Renal cortex interstitium (tissue), 11 donors: Measurements from ENCODE around the gene CNTN4. TPM values are rescaled to one million over a fixed set of nuclear protein-coding genes. Genes with fewer than 3 reads are reported as not detected.
"Not testable (repeated sequence)": the region's sequence is repeated elsewhere in the genome, so short reads cannot be mapped to it uniquely, and the experiment has no call there.

ENCODE experiments used
- DNase-seq, 11 donors: peaks; one replicate each; pipeline ENCODE4 v3.0.0-alpha.2; 2013; ENCODE audit warnings: low read depth in 9 of 11, low spot score in 4 of 11; ENCODE audit errors: extremely low read depth in 1 of 11
- polyA plus RNA-seq, 3 donors: library from polyadenylated mRNA; unstranded; fragments of 120-200 nt; gene quantifications; one replicate each; pipeline ENCODE4 v1.2.1, GENCODE V29; 2013; ENCODE audit not compliant: insufficient read length in 3 of 3

CNTN4 gene
- polyA plus RNA-seq, 3 donors: 27.6 to 36.4 (median 33.2) TPM

DNA sequence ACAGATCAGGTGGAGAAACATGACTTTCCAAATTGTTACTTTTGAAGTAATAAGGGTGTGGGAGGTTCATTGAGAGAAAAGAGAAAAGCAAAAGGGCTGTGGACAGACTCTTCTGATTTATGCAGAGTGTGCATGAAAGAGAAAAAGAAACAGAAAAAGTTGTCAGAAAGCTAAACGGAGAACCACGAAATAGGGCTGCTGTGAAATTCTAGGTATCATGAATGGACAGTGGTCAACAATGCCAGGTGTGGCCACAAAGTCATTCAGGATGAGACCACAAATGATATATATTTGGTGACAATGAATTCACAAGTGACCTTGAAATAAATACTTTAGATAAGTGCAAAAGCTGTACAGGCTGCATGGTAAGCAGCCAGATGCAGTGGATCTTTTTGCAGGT lies 841.4 kb downstream of the CNTN4 start:
- no peak for DNase-seq

DNA sequence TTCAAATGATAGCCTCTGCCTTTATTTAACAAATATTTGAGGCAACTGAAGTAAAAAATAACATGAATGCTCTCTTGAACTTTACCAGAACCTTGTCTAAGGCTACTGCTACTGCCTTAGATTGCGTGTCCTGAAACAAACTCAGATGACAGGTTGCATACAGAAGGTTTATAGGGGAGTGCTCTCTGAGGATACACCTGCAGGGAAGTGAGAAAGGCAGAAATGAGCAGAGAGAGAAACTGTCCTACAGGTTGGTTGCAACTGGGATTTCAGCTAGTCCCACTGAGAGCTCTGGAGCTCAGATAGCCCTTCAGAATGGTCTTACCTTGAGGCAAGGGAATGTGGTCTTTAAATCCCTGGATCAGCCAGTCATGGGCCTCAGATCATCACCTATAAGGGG lies 846.0 kb downstream of the CNTN4 start:
- DNase-seq: no peak

DNA sequence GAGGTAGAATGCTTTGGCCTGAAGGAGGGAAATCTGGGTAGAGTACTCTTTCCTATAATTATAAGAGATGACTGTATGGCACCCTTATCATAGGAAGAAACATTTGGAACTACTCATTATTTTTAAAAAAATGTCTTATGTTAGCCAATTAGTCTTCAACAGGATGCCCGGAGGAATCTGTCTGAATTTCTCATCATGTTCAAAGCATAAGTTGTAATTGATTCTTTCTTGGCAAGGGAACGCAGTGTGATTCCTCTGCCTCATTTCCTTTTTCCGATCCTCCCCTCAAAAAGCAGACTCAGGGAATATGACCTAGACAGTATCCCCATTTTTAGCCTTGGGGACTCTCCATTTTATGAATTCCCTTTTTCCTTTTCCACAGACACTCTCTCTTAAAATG lies 846.5 kb downstream of the CNTN4 start:
- DNase-seq: no peak

DNA sequence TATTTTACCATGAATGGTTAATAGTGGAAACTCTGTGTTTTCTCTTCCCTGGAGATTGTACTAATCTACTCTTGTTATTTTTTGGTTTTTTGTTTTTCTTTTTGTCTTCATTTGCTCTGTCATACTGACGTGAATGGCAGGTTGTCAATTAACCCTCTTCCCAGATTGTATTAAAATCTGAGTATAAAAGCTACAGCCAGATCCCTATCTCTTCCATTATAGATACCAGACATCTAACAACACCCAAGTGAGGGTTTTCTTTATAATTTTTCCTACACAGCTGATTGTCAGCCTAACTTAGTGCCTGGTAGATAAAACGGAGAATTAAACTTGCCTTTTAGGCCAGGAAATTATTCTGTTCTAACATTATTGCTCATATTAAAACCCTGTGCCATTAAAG lies 848.9 kb downstream of the CNTN4 start:
- no peak for DNase-seq

DNA sequence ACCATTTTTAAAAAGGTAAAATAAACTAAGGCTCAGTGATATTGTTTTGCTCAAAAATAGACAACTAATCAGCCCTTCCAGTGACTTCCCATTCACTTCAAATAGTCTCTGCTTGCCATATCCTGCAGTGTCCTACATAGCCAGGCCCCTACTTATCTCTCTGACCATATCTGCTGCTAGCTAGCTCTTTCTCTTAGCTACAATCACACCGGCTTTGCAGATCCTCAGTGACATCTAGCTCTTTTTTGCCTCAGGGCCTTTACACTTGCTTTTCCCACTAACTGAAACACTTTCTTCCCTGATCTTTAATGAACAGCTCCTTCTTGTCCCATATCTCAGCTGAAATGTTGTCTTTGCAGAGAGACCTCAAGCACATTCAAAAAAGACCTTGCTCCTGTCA lies 850.2 kb downstream of the CNTN4 start:
- no peak for DNase-seq

DNA sequence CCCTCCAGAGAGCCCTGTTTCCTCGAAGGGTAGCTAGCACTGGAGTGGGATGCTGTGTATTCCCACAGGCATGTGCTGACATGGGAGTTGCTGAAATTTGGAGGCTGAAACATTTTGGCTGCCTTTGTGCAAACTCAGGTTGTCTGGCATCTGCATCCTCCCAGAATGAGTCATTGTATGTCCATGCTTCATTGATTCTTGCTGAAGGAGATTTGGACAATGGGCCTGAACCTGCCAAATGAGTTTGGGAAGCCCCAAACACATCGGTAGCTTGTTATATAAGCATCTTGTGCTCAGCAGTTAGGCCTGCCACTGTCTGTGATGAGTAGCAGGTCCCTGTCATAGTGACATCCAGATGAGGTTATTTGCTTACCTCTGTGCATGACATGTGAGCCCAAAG lies 851.5 kb downstream of the CNTN4 start:
- no peak for DNase-seq

DNA sequence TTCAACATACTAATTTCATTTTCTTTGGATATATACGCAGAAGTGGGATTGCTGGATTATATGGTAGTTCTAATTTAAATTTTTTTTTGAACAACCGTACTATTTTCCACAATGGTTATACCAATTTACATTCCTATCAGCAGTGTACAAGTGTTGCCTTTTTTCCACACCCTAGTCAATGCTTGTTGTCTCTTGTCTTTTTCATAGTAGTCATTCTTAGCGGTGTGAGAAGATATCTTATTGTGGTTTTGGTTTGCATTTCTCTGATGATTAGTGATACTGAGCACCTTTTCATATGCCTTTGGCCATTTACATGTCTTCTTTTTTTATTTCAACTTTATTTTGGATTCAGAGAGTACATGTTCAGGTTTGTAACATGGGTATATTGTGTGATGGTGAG lies 858.4 kb downstream of the CNTN4 start:
- no peak for DNase-seq

DNA sequence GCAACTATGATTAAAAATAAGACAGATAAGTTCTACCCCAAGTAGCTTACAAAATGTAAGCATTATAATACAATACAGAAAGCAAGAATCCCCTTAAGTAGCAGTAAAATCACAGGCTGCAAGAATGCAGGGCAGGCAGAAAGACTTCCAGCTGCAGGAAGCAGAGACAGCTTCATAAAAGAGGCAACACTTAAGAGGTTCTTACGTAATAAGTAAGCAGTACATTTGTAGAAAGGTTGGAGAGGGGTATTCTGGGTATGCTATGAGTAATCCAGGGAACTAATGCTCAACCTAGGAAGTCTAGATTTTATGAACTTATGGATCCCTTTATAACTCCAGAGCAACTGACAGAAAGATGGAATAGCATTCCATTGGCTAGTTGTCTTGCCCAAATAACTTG lies 859.9 kb downstream of the CNTN4 start:
- peak in 3 of 11 donors; percentile 4 to 12 (median 9) for DNase-seq

DNA sequence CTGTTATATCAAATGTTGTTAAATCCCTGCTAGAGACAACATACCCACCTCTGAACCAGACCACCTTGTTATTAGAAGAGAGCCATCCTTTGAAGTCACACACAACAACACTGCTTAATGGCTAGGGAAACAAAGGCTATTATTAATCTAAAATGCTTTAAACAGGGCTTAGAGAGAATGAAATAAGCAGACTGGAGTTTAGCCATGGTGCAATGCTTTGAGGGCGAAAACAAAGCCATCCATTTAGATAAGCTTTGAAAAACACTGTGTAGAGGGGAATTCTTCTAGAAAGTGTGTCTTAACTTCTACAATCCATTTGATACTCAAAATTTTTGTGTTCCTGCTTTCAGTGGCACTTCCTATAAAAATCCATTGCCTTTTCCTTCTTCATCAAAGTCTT lies 862.9 kb downstream of the CNTN4 start:
- no peak for DNase-seq

DNA sequence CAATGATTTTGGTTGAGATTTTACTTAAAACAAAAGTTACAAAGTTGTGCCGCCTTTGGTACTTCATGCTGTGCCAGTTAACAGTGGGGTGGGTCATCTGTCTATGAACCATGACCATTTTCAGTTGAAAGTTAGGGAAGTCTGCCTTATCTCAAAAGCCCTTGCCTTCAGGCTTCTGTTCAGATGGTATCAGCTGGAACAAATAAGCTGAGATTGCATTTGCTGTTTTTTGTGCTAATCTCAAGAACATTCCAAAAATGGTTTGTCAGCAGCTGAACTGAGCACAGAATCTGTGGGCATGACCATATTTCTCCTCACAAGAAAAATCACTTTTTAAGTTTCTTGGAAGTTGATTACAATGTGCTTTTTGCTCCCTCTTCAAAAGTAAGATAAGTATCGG lies 869.2 kb downstream of the CNTN4 start:
- DNase-seq: no peak

DNA sequence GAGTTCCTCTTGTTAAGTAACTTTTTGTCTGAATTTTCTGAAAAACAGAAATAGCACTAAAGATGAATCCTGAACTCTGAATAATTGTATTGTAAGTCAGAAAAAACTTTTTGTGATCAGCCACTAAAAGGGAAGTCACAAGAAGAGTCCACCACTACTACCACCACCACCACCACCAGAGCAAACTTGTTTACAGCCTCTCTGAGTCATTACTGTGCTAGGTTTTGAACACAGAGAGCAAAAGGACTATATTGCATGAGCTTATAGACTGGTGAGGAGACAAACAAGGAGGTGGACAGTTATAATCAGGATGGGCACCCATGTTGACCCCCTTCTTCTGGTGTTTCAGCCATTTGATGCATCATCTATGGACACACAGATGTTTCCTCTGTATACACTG lies 869.8 kb downstream of the CNTN4 start:
- DNase-seq: no peak

DNA sequence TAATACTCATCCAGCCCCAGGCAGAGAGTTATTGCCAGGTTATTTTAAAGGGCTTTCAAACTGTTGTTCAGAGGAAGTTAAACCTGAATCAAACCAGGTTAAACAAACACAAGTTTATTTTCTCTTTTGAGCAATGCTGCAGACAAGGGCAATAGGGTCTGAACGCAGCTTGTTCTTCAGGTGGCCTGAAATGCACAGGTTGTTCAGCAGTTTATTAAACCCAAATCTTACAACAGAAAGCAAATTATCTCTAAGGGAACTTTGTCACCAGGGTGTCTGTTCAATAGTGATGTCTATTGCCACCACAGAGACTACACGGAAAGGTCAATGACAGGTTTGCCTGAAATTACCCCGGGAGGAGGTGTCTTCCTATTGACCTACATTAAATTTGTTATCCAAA lies 877.5 kb downstream of the CNTN4 start:
- DNase-seq: no peak

DNA sequence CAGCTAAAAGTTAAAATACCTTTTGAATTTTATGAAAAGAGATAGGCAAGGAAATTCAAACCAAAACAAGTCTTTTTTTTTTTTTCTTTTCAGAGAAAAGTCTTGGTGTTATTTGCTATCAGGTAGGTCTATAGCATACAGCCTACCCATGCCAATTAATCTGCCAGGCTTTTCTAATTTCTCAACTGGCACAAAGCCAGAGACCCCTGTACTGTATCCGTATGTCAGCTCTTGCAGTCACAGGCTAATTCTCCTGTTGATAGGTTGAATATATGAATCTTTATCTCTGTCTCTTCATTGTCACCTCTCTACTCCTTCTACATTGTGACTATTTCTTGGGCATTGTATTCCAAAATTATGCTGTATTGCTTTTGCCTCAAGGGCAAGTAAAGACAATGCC lies 878.1 kb downstream of the CNTN4 start:
- DNase-seq: no peak

DNA sequence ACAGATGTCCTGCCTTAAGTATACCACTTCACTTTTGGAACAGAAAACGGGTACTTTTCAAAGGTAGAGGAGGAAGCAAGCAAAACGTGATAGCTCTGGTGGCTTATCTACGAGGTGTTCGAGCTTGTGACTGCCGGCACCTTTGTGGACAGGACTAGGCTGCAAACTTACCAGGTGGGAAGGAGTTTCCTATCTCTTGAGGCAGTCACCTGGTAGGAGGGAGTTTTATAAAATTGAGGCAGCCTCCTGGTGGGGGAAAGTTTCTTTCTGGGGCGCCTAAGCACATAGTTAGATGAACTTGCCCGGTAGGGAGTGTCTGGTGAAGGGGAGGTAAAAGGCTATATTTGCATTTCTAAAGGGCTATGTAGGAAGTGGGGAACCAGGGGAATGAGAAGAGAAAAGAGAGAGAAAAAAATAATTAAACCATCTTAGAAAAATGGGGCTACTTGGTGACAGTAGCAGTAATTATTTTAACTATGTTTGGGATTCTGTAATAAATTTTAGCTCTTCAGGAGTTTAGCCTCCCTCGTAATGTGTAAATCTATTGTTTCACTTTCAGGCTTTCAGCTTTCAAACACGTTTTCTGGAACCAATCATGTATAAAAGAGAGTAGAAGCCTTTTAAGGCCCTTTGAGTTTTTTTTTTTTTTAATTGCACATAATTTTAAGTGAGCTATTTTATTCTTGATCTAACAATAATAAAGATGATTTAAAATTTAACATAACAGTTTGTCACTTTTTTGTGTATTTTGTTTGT lies 880.5 kb downstream of the CNTN4 start:
- no peak for DNase-seq

DNA sequence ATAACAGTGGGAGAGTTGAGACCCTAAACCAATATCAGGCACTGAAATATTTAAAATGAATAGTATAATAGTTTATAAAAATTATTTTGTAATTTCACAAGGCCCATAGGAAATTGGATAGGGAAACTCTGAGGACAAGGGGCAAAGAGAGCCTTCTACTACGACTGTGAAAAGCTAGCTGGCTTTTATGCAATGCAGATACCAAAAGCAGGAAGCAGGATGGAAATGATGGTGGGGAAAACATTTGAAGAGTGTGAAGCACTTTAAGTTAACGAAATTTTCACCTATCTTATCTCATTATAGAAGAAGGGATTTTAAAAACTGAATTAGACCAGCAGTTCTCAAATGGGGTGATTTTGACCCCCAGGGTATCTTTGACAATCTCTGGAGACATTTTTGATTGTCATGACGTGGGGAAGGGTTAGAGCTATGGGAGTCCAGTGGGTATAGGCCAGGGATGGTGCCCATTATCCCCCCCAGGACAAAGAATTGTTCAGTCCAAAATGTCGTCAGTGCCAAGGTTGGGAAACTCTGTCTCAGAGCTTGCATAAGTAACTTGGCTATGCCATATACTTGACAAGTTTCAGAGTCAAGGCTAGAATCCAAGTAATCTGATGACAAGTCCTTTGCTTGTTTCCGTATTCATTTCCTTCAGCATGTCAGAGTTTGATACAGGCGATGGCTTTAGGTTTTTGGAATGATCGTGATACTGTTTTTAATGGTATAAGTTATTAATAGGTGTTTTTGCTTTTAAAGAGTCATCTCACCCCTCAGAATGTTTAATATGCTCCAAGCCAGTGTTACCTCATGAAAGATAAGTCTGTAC lies 885.6 kb downstream of the CNTN4 start:
- DNase-seq: no peak

DNA sequence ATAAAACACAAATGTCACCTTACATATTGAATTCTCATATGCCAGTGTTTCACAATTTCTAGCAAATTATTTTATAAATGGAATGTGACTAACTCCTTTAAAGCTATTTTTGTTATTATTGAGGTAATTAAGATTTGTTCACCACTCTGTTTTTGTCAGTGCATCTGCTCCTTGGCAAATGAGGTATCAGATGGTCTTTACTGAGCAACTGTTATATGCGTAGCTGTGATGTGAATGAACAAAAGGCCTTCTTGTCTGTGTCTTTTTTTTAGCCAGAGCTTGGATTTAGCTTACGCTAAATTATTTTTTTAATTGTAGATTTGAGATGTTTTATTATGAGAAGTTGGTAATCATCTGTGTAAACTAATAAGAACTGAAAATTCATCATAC lies 886.2 kb downstream of the CNTN4 start:
- no peak for DNase-seq

DNA sequence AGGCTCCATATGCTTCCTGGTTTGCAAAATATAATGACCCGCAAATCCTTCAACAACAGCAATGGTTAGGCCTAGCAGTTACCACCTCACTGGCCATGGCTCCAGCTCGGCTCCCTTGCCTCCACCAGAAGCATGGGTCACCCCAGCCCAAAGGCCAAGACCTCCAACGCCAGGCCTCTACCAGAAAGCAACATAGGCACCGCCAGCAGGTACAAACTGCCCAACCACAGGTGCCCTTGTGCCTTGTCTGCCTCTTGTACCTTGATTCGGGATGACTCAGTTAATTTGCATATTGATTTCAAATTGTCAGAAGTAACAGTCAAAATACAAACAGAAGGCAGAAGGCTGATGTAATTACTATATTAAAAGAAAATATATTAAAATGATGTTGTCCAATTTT lies 886.8 kb downstream of the CNTN4 start:
- DNase-seq: no peak

DNA sequence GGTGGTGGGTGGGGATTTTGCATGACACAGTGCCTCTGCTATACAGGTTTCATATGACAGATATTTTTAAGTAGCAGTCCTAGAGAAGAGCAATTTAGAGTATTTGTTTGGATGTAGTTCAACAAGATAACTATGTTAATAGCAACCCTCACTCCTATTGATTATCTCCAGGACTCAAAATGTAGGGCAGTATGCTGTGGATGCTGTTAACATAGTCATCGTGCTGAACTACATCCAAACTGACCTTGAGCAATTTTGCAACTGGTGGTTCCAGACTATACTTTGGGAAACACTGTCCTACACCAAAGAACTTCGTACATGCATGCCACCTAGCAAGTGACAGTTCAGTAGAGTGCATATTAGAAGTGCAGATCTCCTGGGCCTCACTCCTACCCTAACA lies 893.9 kb downstream of the CNTN4 start:
- no peak for DNase-seq

DNA sequence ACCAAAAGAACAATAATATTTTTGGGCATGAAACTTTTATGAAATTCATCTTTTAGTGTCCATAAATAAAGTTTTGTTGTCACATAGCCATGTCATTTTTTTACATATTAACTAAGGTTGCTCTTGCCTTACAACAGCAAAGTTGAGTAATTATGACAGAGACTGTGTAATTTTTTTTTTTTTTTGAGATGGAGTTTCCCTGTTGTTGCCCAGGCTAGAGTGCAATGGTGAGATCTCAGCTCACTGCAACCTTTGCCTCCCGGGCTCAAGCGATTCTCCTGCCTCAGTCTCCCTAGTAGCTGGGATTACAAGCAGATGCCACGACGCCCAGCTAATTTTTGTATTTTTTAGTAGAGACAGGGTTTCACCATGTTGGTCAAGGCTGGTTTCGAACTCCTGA lies 894.5 kb downstream of the CNTN4 start:
- not testable (repeated sequence) for DNase-seq

DNA sequence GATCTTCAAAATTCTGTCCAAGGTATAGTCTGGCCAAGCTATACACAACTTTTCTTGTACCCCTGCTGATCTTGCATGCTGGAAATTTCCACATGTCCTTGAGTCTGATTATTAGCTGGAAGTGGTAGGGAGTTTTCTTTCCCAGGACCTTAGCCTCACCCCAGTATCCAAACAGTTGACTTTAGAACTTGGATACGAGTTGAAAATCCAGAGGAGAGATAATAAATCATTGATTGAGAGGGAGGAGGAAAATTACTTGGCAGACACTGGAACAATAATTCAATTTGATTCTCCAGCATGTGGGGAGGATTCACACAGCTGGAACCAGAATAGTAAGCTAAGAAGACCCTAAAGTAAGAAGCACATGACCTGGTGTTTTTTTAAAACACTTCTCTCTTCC lies 895.1 kb downstream of the CNTN4 start:
- peak; percentile 21 to 51 (median 34) for DNase-seq

DNA sequence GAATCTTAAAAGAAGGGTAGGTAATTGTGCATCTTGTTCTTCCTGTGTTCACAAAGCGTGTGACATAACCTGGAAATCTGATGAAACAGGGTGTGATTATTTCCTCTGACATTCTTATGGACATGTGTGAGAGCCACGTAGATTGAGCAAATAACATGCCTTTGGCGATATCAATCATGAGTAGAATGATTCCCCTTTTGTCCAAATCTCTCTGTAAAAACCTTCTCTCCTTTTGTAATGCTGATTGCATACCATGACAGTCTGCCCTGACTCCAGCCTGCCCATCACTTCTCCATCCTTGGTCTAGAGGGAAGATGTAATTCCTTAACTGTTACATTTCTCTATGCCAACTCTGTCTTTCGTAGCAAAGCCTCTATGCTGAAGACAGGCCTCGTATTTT lies 896.5 kb downstream of the CNTN4 start:
- DNase-seq: no peak
